GM12891 (cell line): ENCODE measurements around the gene PDAP1.
"Not testable (repeated sequence)": the region's sequence is repeated elsewhere in the genome, so short reads cannot be mapped to it uniquely, and the experiment has no call there.

Experiments
- DNase-seq: peaks from one replicate; pipeline ENCODE4 v3.0.0; 2011; ENCODE audit warnings: low spot score; ENCODE audit not compliant: insufficient read length
- FAIRE-seq: peaks from 2 replicates; lab custom pipeline; 2011; peaks lifted over from hg19 to GRCh38; lab: Jason Lieb, UNC
- PAX5 ChIP-seq: IDR thresholded peaks from 2 replicates; pipeline ENCODE4 v1.6.1; 2011; ENCODE audit warnings: low read length, moderate library complexity, mild to moderate bottlenecking; ENCODE audit not compliant: insufficient read depth, severe bottlenecking
- POLR2A ChIP-seq: IDR thresholded peaks from 2 replicates; pipeline ENCODE4 v1.6.1; 2011; ENCODE audit warnings: low read depth, low read length, control low read depth
- POLR2AphosphoS5 ChIP-seq: IDR thresholded peaks from 2 replicates; pipeline ENCODE4 v1.6.1; 2011; ENCODE audit warnings: low read depth, low read length, control low read depth
- POU2F2 ChIP-seq: IDR thresholded peaks from 2 replicates; pipeline ENCODE4 v1.6.1; 2011; ENCODE audit warnings: low read depth, mild to moderate bottlenecking, control low read depth, low read length, moderate library complexity
- SPI1 ChIP-seq: IDR thresholded peaks from 2 replicates; pipeline ENCODE4 v1.6.1; 2011; ENCODE audit warnings: low read depth, low read length, control low read depth
- TAF1 ChIP-seq: IDR thresholded peaks from 2 replicates; pipeline ENCODE4 v1.6.1; 2011; ENCODE audit warnings: low read depth, low read length, control low read depth

The PDAP1 gene

DNA sequence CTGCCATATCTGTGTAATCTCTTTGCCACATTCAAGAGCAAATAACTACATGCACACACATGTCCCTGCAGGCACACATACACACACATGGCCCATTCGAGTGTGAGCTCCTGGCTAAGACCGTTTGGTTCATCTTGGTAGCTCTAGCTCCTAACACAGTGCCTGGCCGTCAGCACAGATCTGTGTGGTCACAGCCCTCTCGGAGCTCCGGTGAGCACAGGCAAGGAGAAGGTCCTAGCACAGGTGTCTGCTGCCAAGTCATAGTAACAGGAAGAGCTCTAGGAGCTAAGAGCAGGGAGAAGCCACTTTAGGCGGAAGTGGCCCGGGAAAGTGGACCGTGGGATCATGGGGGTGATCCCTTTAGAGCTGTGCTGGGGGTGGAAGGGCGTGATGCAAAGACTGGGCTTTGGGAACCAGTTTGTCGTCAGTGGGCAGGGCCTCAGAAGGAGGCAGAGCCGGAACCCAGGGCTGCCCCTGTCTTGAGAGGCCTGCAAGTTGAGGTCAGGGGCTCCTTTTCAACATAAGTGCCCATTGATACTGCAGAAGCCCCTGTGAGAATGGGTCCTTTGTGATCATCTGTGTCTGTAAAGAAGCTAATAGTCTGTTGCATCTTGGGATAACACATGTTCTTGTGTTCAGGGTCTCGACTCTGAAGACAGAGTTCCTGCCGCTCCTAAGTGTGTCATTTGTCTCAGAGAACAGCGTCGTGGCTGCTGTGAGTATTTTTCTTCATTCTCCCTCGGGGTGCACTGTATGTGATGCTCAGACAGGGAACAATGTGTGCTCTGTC is 50.5 kb downstream of the PDAP1 start:
- TF ChIP-seq POLR2AphosphoS5 (no peak), PAX5 (no peak), SPI1 (no peak), POU2F2 (no peak), TAF1 (no peak), POLR2A (no peak)
- no peak for FAIRE-seq

DNA sequence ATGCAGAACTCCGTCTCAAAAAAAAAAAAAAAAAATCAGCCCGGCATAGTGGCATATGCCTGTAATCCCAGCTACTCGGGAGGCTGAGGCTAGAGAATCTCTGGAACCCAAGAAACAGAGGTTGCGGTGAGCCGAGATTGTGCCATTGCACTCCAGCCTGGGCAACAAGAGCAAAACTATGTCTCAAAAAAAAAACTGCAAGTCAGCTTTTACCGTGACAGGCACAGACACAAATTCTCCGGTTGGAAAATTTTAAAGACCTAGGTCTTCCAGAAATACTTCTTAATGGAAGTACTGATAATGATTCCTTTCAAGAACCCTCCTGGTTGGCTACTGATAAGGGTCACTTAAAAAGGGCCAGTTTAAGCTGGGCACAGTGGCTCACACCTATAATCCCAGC is 53.3 kb downstream of the PDAP1 start:
- TF ChIP-seq PAX5 (no peak), POLR2AphosphoS5 (no peak), TAF1 (no peak), SPI1 (no peak), POLR2A (no peak), POU2F2 (no peak)
- FAIRE-seq = no peak
- no peak for DNase-seq

More for the DNA sequence above, 50.5 kb downstream of the PDAP1 start:
- DNase-seq = no peak

DNA sequence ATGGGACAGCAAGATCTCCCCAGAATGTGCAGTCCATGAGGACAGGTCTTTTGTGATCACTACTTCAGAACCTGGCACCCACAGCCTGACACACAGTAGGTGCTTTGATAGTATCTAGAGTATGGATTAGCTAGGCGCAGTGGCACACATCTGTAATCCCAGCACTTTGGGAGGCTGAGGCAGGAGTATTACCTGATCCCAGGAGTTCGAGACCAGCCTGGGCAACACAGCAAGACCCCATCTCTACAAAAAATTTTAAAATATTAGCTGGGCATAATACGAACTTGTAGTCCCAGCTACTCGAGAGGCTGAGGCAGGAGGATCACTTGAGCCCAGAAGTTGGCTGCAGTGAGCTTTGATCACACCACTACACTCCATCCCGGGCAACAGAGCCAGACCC is 56.1 kb downstream of the PDAP1 start:
- DNase-seq (no peak), FAIRE-seq (no peak)
- no peak for TF ChIP-seq TAF1

DNA sequence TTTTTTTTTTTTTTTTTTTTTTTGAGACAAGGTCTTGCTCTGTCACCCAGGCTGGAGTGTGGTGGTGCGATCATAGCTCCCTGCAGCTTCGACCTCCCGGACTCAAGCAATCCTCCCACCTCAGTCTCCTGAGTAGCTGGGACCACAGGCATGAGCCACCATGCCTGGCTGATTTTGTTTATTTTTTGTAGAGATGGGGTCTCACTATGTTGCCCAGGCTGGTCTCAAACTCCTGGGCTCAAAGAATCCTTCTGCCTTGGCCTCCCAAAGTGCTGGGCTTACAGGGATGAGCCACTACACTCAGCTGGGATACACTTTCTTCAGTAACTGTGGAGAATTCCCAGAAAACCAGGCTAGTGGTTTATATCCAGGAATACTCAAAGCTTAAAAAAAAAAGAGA is 57.8 kb downstream of the PDAP1 start:
- not testable (repeated sequence) for DNase-seq, FAIRE-seq
